Measurements from ENCODE around the gene GRPEL1. TPM values are rescaled to one million over a fixed set of nuclear protein-coding genes. Genes with fewer than 3 reads are reported as not detected.

The GRPEL1 gene
- total and polyA plus RNA-seq, 9 of the 15 experiments (the other 6 are each of a cell fraction or from before 2014, with no cell fraction given) = 43.4 to 192 (median 86.6) TPM

GRCh38 chr4:7043284-7044136, 24.4 kb downstream of the GRPEL1 start, which contains the start of gene TADA2B (continued):
- TF ChIP-seq RNF219 (CRISPR knock-in tag; IDR thresholded peaks at IDR 0.05) = no peak
- TF ChIP-seq JUN (IDR thresholded peaks at IDR 0.05; ENCODE audit: borderline replicate concordance, low read depth, low read length) = no peak
- TF ChIP-seq JUN (CRISPR knock-in tag; IDR thresholded peaks at IDR 0.05; ENCODE audit: borderline replicate concordance) = 0 out of 2 replicates have a peak, but pooled peaks have one; percentile 89
- TF ChIP-seq ASH1L (IDR thresholded peaks at IDR 0.05; ENCODE audit: borderline replicate concordance, low read depth, partially characterized antibody) = no peak
- peak; percentile 66; the same call in 1 of the 2 replicates for TF ChIP-seq NR3C1 (CRISPR knock-in tag; IDR thresholded peaks at IDR 0.05)
- no peak for TF ChIP-seq ZNF347 (CRISPR knock-in tag; IDR thresholded peaks at IDR 0.05; ENCODE audit: low read depth)
- no peak for TF ChIP-seq GATA2 (CRISPR knock-in tag; IDR thresholded peaks at IDR 0.05)
- TF ChIP-seq LARP7 (IDR thresholded peaks at IDR 0.05) = peak; percentile 18; the same call in 1 of the 2 replicates
- TF ChIP-seq SAP30 (IDR thresholded peaks at IDR 0.05; ENCODE audit: borderline replicate concordance, insufficient read depth, low read depth, low read length, poor library complexity, severe bottlenecking) = peak; percentile 79
- TF ChIP-seq ZNF274 (IDR thresholded peaks at IDR 0.05; ENCODE audit: borderline replicate concordance, low read depth, low read length) = no peak
- no peak for TF ChIP-seq ZNF316 (IDR thresholded peaks at IDR 0.05)
- no peak for TF ChIP-seq DNMT1 (IDR thresholded peaks at IDR 0.05)
- peak; percentile 70 for TF ChIP-seq ARID4B (CRISPR knock-in tag; IDR thresholded peaks at IDR 0.05)
- TF ChIP-seq GATAD2B (IDR thresholded peaks at IDR 0.05; ENCODE audit: borderline replicate concordance) = no peak
- peak; percentile 81 for TF ChIP-seq ZNF511 (CRISPR knock-in tag; IDR thresholded peaks at IDR 0.05)
- no peak for TF ChIP-seq TSC22D4 (tag; IDR thresholded peaks at IDR 0.05)
- peak; percentile 25 to 64; a peak in 1 of 4 replicates for TF ChIP-seq MAZ (CRISPR knock-in tag; conservative IDR thresholded peaks at IDR 0.05 in 1 of 2, IDR thresholded peaks at IDR 0.05 in 1 of 2)
- TF ChIP-seq CBX3 (IDR thresholded peaks at IDR 0.05; ENCODE audit: borderline replicate concordance in 1 of 2, low read length in 2 of 2) = no peak

All from K562 (cell line).